Type B pancreatic cell (in vitro differentiated cells): ENCODE measurements around the gene SEC14L6. TPM values are rescaled to one million over a fixed set of nuclear protein-coding genes. Genes with fewer than 3 reads are reported as not detected.
"Not testable (repeated sequence)": the region's sequence is repeated elsewhere in the genome, so short reads cannot be mapped to it uniquely, and the experiment has no call there.

Source experiments
- DNase-seq: peaks from one replicate; pipeline ENCODE4 v3.0.0; 2021; ENCODE audit warnings: mixed read lengths; ENCODE audit not compliant: unreplicated experiment; ENCODE audit errors: extremely low spot score
- H3K27ac Mint-ChIP-seq: 2 replicates; pipeline ENCODE4 v1.8.0; 2021; ENCODE audit warnings: mild to moderate bottlenecking, mixed read lengths
- H3K27me3 Mint-ChIP-seq: 2 replicates; pipeline ENCODE4 v1.8.0; 2021; ENCODE audit warnings: mixed read lengths
- H3K36me3 Mint-ChIP-seq: 2 replicates; pipeline ENCODE4 v1.8.0; 2021; ENCODE audit warnings: mixed read lengths
- H3K4me1 Mint-ChIP-seq: one replicate; pipeline ENCODE4 v1.8.0; 2021; ENCODE audit warnings: mixed read lengths; ENCODE audit not compliant: unreplicated experiment
- H3K4me3 Mint-ChIP-seq: 2 replicates; pipeline ENCODE4 v1.8.0; 2021; ENCODE audit warnings: mild to moderate bottlenecking, mixed read lengths
- H3K9me3 Mint-ChIP-seq: 2 replicates; pipeline ENCODE4 v1.8.0; 2021; ENCODE audit warnings: mixed read lengths
- total RNA-seq: library from RNA; stranded (reverse); gene quantifications from 2 replicates; pipeline ENCODE4 v1.2.1, GENCODE V29; 2021; ENCODE audit warnings: low replicate concordance
- TF ChIP-seq, protein P1 (sequence below): fragments of 200-600 bp; sonication (generic); conservative IDR thresholded peaks from 2 replicates; pipeline ENCODE4 v1.5.0; 2021; ENCODE audit warnings: antibody characterized with exemption, mild to moderate bottlenecking

Gene SEC14L6
- total RNA-seq, 1 donor from 2014 or later, result 1.5 TPM

DNA sequence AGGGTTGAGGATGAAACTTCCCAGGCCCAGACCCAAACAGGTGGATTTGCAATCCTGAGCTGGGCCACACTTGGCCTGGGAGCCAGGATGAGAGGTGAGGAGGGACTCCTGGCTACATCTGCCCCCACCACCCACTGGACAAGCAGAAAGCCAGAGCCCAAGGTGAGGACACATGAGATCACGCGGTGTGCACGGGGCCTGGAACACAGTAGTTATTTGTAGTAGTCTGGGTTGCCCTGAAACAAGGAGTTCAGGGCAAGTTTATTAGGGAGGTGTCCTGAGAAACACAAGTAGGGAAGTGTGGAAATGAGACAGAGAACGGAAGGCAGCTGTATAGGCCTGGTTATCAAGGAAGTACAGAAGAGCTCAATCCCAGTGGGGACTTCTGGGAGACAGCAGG lies 647 bp upstream of the SEC14L6 start:
- no peak overlapping the region for H3K27ac Mint-ChIP-seq
- no peak for DNase-seq
- no peaks in the 10 kb centered on the region for H3K36me3 Mint-ChIP-seq
- peaks cover 30% of the 10 kb centered on the region for H3K27me3 Mint-ChIP-seq
- TF ChIP-seq, protein P1, sequence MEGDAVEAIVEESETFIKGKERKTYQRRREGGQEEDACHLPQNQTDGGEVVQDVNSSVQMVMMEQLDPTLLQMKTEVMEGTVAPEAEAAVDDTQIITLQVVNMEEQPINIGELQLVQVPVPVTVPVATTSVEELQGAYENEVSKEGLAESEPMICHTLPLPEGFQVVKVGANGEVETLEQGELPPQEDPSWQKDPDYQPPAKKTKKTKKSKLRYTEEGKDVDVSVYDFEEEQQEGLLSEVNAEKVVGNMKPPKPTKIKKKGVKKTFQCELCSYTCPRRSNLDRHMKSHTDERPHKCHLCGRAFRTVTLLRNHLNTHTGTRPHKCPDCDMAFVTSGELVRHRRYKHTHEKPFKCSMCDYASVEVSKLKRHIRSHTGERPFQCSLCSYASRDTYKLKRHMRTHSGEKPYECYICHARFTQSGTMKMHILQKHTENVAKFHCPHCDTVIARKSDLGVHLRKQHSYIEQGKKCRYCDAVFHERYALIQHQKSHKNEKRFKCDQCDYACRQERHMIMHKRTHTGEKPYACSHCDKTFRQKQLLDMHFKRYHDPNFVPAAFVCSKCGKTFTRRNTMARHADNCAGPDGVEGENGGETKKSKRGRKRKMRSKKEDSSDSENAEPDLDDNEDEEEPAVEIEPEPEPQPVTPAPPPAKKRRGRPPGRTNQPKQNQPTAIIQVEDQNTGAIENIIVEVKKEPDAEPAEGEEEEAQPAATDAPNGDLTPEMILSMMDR, result no peak
- peaks cover 11% of the 10 kb centered on the region for H3K4me1 Mint-ChIP-seq
- H3K4me3 Mint-ChIP-seq, result no peak overlapping the region
- no peaks in the 10 kb centered on the region for H3K9me3 Mint-ChIP-seq

DNA sequence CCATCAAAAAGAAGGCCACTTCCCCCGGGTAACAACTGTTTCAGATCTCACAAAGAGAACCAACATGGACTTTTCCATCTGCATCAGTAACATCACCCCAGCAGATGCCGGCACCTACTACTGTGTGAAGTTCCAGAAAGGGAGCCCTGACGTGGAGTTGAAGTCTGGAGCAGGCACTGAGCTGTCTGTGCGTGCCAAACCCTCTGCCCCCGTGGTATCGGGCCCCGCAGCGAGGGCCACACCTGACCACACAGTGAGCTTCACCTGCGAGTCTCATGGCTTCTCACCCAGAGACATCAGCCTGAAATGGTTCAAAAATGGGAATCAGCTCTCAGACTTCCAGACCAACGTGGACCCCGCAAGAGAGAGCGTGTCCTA lies 3.7 kb downstream of the SEC14L6 start:
- H3K4me1 Mint-ChIP-seq, result peaks cover 5% of the 10 kb centered on the region
- H3K27me3 Mint-ChIP-seq, result peaks cover 31% of the 10 kb centered on the region
- no peaks in the 10 kb centered on the region for H3K36me3 Mint-ChIP-seq
- no peaks in the 10 kb centered on the region for H3K9me3 Mint-ChIP-seq
- no peak overlapping the region for H3K27ac Mint-ChIP-seq
- DNase-seq, result no peak
- TF ChIP-seq, protein P1, result no peak
- peak overlapping the region; percentile 83 for H3K4me3 Mint-ChIP-seq

DNA sequence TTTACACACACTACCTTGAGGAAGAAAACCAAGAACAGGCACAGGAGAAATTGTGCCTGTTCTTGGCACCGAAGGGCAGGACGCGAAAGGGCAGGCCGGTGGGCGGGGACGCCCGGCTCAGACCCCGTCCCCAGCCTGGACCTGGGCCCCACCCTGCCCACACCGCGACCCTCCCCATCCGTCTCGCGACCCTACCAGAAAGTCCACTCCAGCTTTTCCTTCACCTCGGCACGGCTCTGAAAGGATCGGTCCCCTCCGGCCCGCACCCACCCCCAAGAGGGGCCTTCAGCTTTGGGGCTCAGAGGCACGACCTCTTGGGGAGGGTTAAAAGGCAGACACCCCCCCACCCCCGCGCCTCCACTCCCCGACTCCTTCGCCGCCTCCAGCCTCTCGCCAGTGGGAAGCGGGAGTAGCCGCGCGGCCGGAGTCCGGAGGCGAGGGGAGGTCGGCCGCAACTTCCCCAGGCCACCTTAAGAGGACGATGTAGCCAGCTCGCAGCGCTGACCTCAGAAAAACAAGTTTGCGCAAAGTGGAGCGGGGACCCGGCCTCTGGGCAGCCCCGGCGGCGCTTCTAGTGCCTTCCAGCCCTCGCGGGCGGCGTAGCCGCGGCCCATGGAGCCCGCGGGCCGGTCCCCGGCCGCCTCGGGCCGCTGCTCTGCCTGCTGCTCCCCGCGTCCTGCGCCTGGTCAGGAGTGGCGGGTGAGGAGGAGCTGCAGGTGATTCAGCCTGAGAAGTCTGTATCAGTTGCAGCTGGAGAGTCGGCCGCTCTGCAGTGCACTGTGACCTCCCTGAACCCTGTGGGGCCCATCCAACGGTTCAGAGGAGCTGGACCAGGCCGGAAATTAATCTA lies 4.4 kb downstream of the SEC14L6 start:
- TF ChIP-seq, protein P1, result no peak
- Mint-ChIP-seq H3K36me3 (no peaks in the 10 kb centered on the region), H3K4me3 (peak overlapping the region; percentile 83), H3K27me3 (peaks cover 29% of the 10 kb centered on the region), H3K9me3 (no peaks in the 10 kb centered on the region), H3K27ac (no peak overlapping the region), H3K4me1 (peaks cover 5% of the 10 kb centered on the region)
- DNase-seq, result no peak

DNA sequence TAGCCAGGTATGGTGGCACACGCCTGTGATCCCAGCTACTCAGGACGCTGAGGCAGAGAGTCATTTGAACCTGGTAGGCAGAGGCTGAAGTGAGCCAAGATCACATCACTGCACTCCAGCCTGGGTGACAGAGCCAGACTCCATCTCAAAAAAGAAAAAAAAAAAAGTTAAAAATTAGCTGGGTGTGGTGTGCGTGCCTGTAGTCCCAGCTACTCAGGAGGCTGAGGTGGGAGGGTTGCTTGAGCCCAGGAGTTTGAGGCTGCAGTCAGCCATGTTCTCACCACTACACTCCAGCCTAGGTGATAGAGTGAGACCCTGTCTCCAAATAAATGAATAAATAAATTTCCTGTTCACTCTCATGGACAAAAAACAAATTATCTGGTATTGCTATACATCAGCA lies 5.0 kb downstream of the SEC14L6 start:
- not testable (repeated sequence) for H3K36me3 Mint-ChIP-seq, DNase-seq, H3K9me3 Mint-ChIP-seq, H3K27ac Mint-ChIP-seq, H3K4me1 Mint-ChIP-seq
- Mint-ChIP-seq H3K27me3 (peaks cover 25% of the 10 kb centered on the region), H3K4me3 (peak overlapping the region; percentile 83)

DNA sequence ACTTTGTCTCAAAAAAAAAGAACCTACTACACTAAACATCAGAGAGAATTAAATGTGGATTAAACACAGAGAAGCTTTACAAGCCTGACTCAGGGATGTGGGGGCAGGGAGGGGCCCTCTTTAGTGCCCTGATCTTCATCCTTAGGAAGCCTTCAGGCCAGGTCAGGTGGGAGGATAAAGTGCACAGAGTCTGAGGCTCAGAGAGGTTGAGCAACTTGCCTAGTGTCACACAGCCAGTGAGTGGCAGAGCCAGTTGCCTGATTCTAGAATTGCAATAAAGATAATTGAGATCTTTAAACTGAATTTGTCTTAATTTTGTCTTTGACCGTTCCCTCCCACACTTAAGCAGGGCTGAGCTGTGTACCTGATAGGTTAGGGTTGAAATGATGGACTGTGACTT lies 7.2 kb downstream of the SEC14L6 start:
- Mint-ChIP-seq H3K4me1 (peaks cover 5% of the 10 kb centered on the region), H3K27me3 (peaks cover 19% of the 10 kb centered on the region), H3K36me3 (no peaks in the 10 kb centered on the region), H3K27ac (no peak overlapping the region), H3K9me3 (no peaks in the 10 kb centered on the region), H3K4me3 (no peak overlapping the region)
- TF ChIP-seq, protein P1, result no peak
- DNase-seq, result no peak

DNA sequence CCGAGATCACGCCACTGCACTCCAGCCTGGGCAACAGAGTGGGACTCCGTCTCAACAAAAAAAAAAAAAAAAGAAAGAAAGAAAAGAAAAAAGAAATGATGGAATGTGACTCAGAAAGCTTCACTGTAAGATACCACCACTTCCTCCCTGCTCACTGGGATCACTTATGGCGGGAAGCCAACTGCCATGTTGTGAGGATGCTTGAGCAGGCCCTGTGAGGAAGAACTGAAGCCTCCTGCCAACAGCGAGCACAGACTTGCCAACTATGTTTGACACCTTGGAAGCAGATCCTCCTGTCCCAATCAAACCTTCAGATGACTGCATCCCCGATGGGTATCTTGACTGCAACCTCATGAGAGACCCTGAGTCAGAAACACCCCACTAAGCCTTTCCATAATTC lies 8.3 kb downstream of the SEC14L6 start:
- TF ChIP-seq, protein P1, result no peak
- Mint-ChIP-seq H3K36me3 (peaks cover 4% of the 10 kb centered on the region), H3K4me3 (no peak overlapping the region), H3K4me1 (peaks cover 5% of the 10 kb centered on the region), H3K27ac (no peak overlapping the region), H3K27me3 (peaks cover 13% of the 10 kb centered on the region), H3K9me3 (no peaks in the 10 kb centered on the region)
- no peak for DNase-seq
